Tibial nerve (tissue), 4 donors: ENCODE measurements around the gene TOP1. TPM values are rescaled to one million over a fixed set of nuclear protein-coding genes. Genes with fewer than 3 reads are reported as not detected.

Experiments used
- DNase-seq, 2 donors: peaks; one replicate each; pipeline ENCODE4 v3.0.0-alpha.2; 2019; ENCODE audit warnings: low spot score in 2 of 2
- H3K27ac ChIP-seq, 4 donors: fragments of 200-600 bp; sonication (generic) in 3 of 4; one replicate each; pipeline ENCODE4 v1.5.1; 2017 to 2019; ENCODE audit warnings: mild to moderate bottlenecking in 1 of 4
- H3K27me3 ChIP-seq, 2 donors: fragments of 200-600 bp; sonication (generic) in 1 of 2; one replicate each; pipeline versions ENCODE4 v1.5.1 to v1.6.0; 2017 to 2019
- H3K36me3 ChIP-seq, 3 donors: fragments of 200-600 bp; sonication (generic); one replicate each; pipeline ENCODE4 v1.5.1; 2018 to 2019
- H3K4me1 ChIP-seq, 4 donors: fragments of 200-600 bp; sonication (generic) in 3 of 4; one replicate each; pipeline ENCODE4 v1.5.1; 2017 to 2019
- H3K4me3 ChIP-seq, 4 donors: fragments of 200-600 bp; sonication (generic) in 3 of 4; one replicate each; pipeline ENCODE4 v1.5.1; 2017 to 2019; ENCODE audit warnings: mild to moderate bottlenecking in 1 of 4, moderate library complexity in 1 of 4
- H3K9me3 ChIP-seq, 4 donors: fragments of 200-600 bp; sonication (generic) in 3 of 4; one replicate each; pipeline ENCODE4 v1.5.1; 2017 to 2019
- EP300 ChIP-seq, 2 donors: sonication (generic); formaldehyde crosslinking; IDR thresholded peaks; one replicate each; pipeline ENCODE4 v1.6.1; 2017; ENCODE audit warnings: antibody characterized with exemption in 2 of 2, mild to moderate bottlenecking in 1 of 2
- POLR2A ChIP-seq, 2 donors: fragments of 450-650 bp; IDR thresholded peaks; one replicate each; pipeline ENCODE4 v1.6.1; 2017; ENCODE audit warnings: antibody characterized with exemption in 2 of 2, mild to moderate bottlenecking in 2 of 2, moderate library complexity in 2 of 2
- WGBS, 2 donors: methylation state at CpG; one replicate each; pipeline ENCODE4 v1.1.5; 2018; 5-methylcytosine and 5-hydroxymethylcytosine counted together
- total RNA-seq, 4 donors: library from RNA; depleted of rRNA; stranded (reverse); fragments of >200 nt; gene quantifications; one replicate each; pipeline ENCODE4 v1.1.0, GENCODE V29; 2016
- TF ChIP-seq, protein P1 (sequence below), 5 experiments: fragments of 200-600 bp in 3 of 5; fragments of 450-650 bp in 2 of 5; sonication (generic) in 3 of 5; IDR thresholded peaks; one replicate each; pipeline ENCODE4 v1.5.1; 2016 to 2019; ENCODE audit warnings: antibody characterized with exemption in 5 of 5, mild to moderate bottlenecking in 3 of 5, moderate library complexity in 2 of 5

TOP1 gene
- total RNA-seq, 4 donors from 2014 or later, result 17.9 to 29.1 (median 23.1) TPM

DNA sequence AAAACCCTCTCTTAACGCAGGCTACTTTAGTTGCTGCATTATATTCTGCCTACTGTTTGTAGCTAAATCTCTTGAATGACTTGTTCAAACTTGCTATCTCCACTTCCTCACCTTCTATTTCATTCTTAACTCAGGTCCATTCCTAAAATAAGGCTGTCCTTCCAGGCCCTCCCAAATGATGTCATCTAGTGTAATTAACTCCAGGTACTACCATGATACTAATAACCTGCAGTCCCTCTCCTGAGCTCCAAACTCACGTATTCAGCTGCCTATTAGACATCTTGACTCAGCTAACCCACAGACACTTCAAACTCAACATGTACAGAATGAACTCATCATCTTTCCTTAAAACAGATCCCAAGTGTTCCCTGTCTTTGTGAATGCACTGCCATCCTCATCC lies 10.5 kb upstream of the TOP1 start:
- Histone ChIP-seq H3K4me3 (no peak overlapping the region), H3K27me3 (no peaks in the 10 kb centered on the region), H3K9me3 (no peaks in the 10 kb centered on the region), H3K36me3 (no peaks in the 10 kb centered on the region), H3K27ac (no peak overlapping the region), H3K4me1 (peaks cover 0 to under 1% (median 0%) of the 10 kb centered on the region in 4 donors)
- TF ChIP-seq POLR2A (IDR thresholded peaks at IDR 0.05), result no peak
- TF ChIP-seq, protein P1, sequence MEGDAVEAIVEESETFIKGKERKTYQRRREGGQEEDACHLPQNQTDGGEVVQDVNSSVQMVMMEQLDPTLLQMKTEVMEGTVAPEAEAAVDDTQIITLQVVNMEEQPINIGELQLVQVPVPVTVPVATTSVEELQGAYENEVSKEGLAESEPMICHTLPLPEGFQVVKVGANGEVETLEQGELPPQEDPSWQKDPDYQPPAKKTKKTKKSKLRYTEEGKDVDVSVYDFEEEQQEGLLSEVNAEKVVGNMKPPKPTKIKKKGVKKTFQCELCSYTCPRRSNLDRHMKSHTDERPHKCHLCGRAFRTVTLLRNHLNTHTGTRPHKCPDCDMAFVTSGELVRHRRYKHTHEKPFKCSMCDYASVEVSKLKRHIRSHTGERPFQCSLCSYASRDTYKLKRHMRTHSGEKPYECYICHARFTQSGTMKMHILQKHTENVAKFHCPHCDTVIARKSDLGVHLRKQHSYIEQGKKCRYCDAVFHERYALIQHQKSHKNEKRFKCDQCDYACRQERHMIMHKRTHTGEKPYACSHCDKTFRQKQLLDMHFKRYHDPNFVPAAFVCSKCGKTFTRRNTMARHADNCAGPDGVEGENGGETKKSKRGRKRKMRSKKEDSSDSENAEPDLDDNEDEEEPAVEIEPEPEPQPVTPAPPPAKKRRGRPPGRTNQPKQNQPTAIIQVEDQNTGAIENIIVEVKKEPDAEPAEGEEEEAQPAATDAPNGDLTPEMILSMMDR (IDR thresholded peaks at IDR 0.05), result no peak
- no peak for TF ChIP-seq EP300 (IDR thresholded peaks at IDR 0.05)
- 75 to 76% methylated on average over 2 of the region's 2 CpGs for WGBS, 2 donors
- no peak for DNase-seq

DNA sequence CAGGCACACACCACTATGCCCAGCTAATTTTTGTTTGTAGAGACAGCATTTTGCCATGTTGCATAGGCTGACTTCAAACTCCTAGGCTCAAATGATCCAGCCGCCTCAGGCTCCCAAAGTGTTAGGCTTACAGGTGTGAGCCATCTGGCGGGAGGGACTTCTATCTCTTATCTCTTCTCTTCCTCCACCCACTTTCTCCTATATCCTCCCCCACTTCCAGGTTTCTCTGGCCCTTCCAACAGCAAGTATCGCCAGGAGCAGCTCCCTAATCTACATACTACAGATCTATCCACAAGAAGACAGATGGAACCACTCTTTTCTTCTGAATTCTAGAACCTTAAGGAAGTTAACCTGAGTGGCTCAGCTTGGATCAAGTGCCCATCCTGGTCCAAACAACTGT lies 5.1 kb upstream of the TOP1 start:
- H3K9me3 ChIP-seq, result no peaks in the 10 kb centered on the region
- H3K36me3 ChIP-seq, result no peaks in the 10 kb centered on the region
- no peak overlapping the region for H3K4me3 ChIP-seq
- peaks cover 0 to 7% (median 6%) of the 10 kb centered on the region in 4 donors for H3K4me1 ChIP-seq
- H3K27me3 ChIP-seq, result no peaks in the 10 kb centered on the region
- TF ChIP-seq EP300 (IDR thresholded peaks at IDR 0.05) (no peak), POLR2A (IDR thresholded peaks at IDR 0.05) (no peak)
- TF ChIP-seq, protein P1 (IDR thresholded peaks at IDR 0.05), result no peak
- H3K27ac ChIP-seq, result no peak overlapping the region
- WGBS, 2 donors, result 87 to 89% methylated on average over 3 of the region's 3 CpGs
- no peak for DNase-seq

DNA sequence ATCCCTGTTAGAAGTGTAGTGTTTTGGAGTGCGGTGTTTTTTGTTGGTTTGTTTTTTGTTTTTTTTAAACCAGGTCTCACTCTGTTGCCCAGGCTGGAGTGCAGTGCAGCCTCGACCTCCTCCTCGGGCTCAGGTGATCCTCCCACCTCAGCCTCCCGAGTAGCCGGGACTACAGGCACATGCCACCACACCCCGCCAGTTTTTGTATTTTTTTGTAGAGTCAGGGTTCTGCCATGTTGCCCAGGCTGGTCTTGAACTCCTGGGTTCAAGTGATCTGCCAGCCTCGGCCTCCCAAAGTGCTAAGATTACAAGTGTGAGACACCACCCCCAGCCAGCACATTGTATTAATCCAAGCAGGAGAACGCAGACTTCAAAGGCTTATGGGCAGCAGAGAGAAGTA lies 1.3 kb upstream of the TOP1 start:
- Histone ChIP-seq H3K9me3 (no peaks in the 10 kb centered on the region), H3K27ac (peak overlapping the region in 1 of 4 donors; percentile 99), H3K4me1 (peaks cover 0 to 34% (median 9%) of the 10 kb centered on the region in 4 donors), H3K4me3 (no peak overlapping the region), H3K36me3 (no peaks in the 10 kb centered on the region), H3K27me3 (no peaks in the 10 kb centered on the region)
- no peak for DNase-seq
- 82% methylated on average over 8 of the region's 8 CpGs for WGBS, 2 donors
- TF ChIP-seq, protein P1 (IDR thresholded peaks at IDR 0.05), result no peak
- TF ChIP-seq POLR2A (IDR thresholded peaks at IDR 0.05), result no peak
- no peak for TF ChIP-seq EP300 (IDR thresholded peaks at IDR 0.05)

DNA sequence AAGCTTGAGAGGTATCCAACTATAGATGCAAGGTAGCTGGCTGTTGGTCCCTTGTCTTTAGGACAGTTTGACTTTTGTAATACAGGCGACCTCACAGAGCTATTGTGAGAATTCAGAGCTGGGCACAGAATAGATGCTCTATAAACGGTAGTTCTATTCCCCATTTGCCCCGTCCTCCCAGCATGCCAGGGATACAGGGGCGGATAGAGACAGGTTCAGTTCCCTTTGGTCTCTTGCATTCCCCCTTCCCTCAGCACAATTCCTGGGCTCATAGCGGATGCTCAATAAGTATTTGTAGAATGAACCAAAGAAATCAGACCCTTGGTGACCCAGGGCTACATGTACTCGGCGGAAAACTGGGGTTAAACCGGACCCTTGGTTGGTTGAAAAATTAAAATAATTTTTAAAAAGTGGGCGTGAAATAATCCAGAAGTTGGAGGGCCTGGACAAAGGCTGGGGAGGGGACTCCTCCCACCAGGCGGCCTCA lies 707 bp upstream of the TOP1 start:
- DNase-seq, result no peak
- H3K4me1 ChIP-seq, result peaks cover 0 to 40% (median 13%) of the 10 kb centered on the region in 4 donors
- H3K9me3 ChIP-seq, result no peaks in the 10 kb centered on the region
- no peaks in the 10 kb centered on the region for H3K36me3 ChIP-seq
- no peaks in the 10 kb centered on the region for H3K27me3 ChIP-seq
- 14 to 19% methylated on average over 10 of the region's 10 CpGs for WGBS, 2 donors
- no peak for TF ChIP-seq EP300 (IDR thresholded peaks at IDR 0.05)
- TF ChIP-seq, protein P1 (IDR thresholded peaks at IDR 0.05), result no peak
- TF ChIP-seq POLR2A (IDR thresholded peaks at IDR 0.05), result no peak
- peak overlapping the region; percentile 41 to 98 (median 80) for H3K4me3 ChIP-seq
- peak overlapping the region; percentile 56 to 100 (median 86) for H3K27ac ChIP-seq

DNA sequence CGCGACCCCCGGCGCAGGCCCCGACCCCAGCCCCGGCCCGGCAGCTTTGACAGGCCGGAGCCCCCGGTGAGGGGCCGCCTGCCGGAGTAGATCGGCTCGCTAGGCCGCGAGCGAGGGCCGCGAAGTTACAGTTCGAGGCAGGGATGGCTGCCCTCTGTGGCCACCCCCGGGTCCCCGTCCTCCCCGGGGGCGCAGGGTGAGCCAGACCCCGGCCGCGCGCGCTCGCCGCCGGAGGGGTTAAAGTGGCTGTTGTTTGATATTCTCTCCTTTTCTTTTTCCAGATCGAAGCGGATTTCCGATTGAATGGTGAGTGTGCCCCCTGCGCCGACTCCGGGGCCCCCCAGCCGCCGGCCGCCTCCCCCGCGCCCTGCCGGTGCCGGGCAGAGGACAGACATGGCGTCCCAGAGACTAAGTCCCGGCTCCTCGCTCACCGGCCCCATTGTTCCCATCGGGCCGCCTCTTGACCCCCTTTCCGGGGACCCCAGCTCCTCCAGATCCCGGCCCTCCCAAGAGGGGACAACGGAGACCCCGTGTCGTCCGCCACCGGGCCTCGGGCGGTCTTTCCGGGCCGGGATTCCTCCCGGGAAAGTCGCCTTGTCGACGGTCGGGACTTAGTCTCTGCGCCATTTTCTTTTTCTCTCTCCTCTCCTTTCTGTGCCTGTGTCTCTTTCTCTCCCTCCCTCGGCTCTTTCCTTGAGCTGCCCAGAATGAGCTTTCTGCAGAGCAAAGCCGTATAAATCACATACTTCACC lies 704 bp downstream of the TOP1 start:
- peaks cover 0 to 53% (median 26%) of the 10 kb centered on the region in 4 donors for H3K4me1 ChIP-seq
- no peak for DNase-seq

More for the DNA sequence above, 704 bp downstream of the TOP1 start:
- peak overlapping the region; percentile 96 to 100 (median 98) for H3K27ac ChIP-seq
- TF ChIP-seq POLR2A (IDR thresholded peaks at IDR 0.05), result no peak
- TF ChIP-seq, protein P1 (IDR thresholded peaks at IDR 0.05), result no peak
- TF ChIP-seq EP300 (IDR thresholded peaks at IDR 0.05), result peak in 1 of 2 donors; percentile 50
- 1% methylated on average over 58 to 64 of the region's 69 CpGs for WGBS, 2 donors
- H3K9me3 ChIP-seq, result no peaks in the 10 kb centered on the region
- H3K4me3 ChIP-seq, result peak overlapping the region; percentile 77 to 99 (median 90)
- no peaks in the 10 kb centered on the region for H3K27me3 ChIP-seq
- H3K36me3 ChIP-seq, result no peaks in the 10 kb centered on the region
